NK-92 (cell line): Measurements from ENCODE around the gene KRT5.
"Not testable (repeated sequence)": the region's sequence is repeated elsewhere in the genome, so short reads cannot be mapped to it uniquely, and the experiment has no call there.

Experiments used
- DNase-seq: peaks from one replicate; lab custom pipeline; 2025; ENCODE audit not compliant: unreplicated experiment; lab: John Stamatoyannopoulos, UW

The KRT5 gene

GRCh38 chr12:52496590-52497071 is 23.6 kb downstream of the KRT5 start:
- no peak for DNase-seq

- no peak for DNase-seq
Observed at GRCh38 chr12:52496054-52496453, 24.1 kb downstream of the KRT5 start.

GRCh38 chr12:52495389-52495788 is 24.8 kb downstream of the KRT5 start:
- DNase-seq, result no peak

GRCh38 chr12:52494518-52494917 is 25.7 kb downstream of the KRT5 start:
- DNase-seq, result no peak

GRCh38 chr12:52494100-52494499 is 26.1 kb downstream of the KRT5 start:
- DNase-seq, result no peak

GRCh38 chr12:52493172-52493571 is 27.0 kb downstream of the KRT5 start, which contains the start of gene KRT6A:
TSS of gene KRT6A (minus strand) at chr12:52493257. CDS start at chr12:52493188, 69 bp downstream.
- DNase-seq, result no peak

GRCh38 chr12:52492405-52492804 is 27.8 kb downstream of the KRT5 start:
- not testable (repeated sequence) for DNase-seq

- DNase-seq, result not testable (repeated sequence)
Observed at GRCh38 chr12:52491495-52491894, 28.7 kb downstream of the KRT5 start.

- no peak for DNase-seq
Observed at GRCh38 chr12:52488736-52489135, 31.5 kb downstream of the KRT5 start.

GRCh38 chr12:52487744-52488443 is 32.3 kb downstream of the KRT5 start:
- not testable (repeated sequence) for DNase-seq

- DNase-seq, result no peak
Observed at GRCh38 chr12:52487211-52487610, 33.0 kb downstream of the KRT5 start.

- DNase-seq, result no peak
Observed at GRCh38 chr12:52486166-52487105, 33.8 kb downstream of the KRT5 start.

GRCh38 chr12:52480073-52480472 is 40.1 kb downstream of the KRT5 start:
- no peak for DNase-seq

GRCh38 chr12:52477651-52478050 is 42.5 kb downstream of the KRT5 start:
- DNase-seq, result no peak

- no peak for DNase-seq
Observed at GRCh38 chr12:52474212-52474611, 46.0 kb downstream of the KRT5 start.

GRCh38 chr12:52473768-52474167 is 46.4 kb downstream of the KRT5 start, which contains the start of gene KRT6C:
TSS of gene KRT6C (minus strand) at chr12:52473805. CDS start at chr12:52473737, 68 bp downstream.
- DNase-seq, result no peak

- no peak for DNase-seq
Observed at GRCh38 chr12:52469853-52470252, 50.3 kb downstream of the KRT5 start.

GRCh38 chr12:52464897-52465296 is 55.3 kb downstream of the KRT5 start:
- no peak for DNase-seq
